HepG2 (cell line): Measurements from ENCODE around the gene RASAL3. TPM values are rescaled to one million over a fixed set of nuclear protein-coding genes. Genes with fewer than 3 reads are reported as not detected.
A peak's percentile ranks its signal among the peaks of the same experiment; 100 is the strongest.

Source experiments
- ARHGAP35 ChIP-seq: sonication (generic); formaldehyde crosslinking; IDR thresholded peaks from 2 replicates; pipeline ENCODE4 v1.9.0; 2022; ENCODE audit warnings: mild to moderate bottlenecking, inconsistent platforms, moderate library complexity, missing genetic modification reagents, borderline replicate concordance
- ATRX ChIP-seq: sonication (generic); formaldehyde crosslinking; IDR thresholded peaks from 2 replicates; pipeline ENCODE4 v1.4.0; 2020; ENCODE audit warnings: missing genetic modification reagents, borderline replicate concordance
- CENPX ChIP-seq: sonication (generic); formaldehyde crosslinking; IDR thresholded peaks from 2 replicates; pipeline ENCODE4 v1.9.0; 2021; ENCODE audit warnings: mild to moderate bottlenecking, missing genetic modification reagents, moderate library complexity
- DNMT3B ChIP-seq: conservative IDR thresholded peaks from 2 replicates; pipeline ENCODE4 v1.6.1; 2016; ENCODE audit warnings: missing biosample characterization, control low read depth
- HCFC1 ChIP-seq: fragments of 150-350 bp; IDR thresholded peaks from 2 replicates; pipeline ENCODE4 v1.6.1; 2014; ENCODE audit warnings: low read depth, low read length
- HMG20A ChIP-seq: IDR thresholded peaks from 2 replicates; pipeline ENCODE4 v1.6.1; 2016; ENCODE audit warnings: borderline replicate concordance
- LCORL ChIP-seq, 2 experiments: fragments of 450-650 bp in 1 of 2; sonication (generic) in 1 of 2; formaldehyde crosslinking in 1 of 2; IDR thresholded peaks; 2 replicates each; pipeline versions ENCODE4 v1.5.0 to v1.6.1; 2017 to 2020; ENCODE audit warnings: antibody characterized with exemption in 1 of 2, missing genetic modification reagents in 1 of 2
- MYNN ChIP-seq: sonication (generic); formaldehyde crosslinking; IDR thresholded peaks from 2 replicates; pipeline ENCODE4 v1.4.0; 2020; ENCODE audit warnings: mild to moderate bottlenecking, low read depth, missing genetic modification reagents
- NR2F1 ChIP-seq, 2 experiments: fragments of 450-650 bp in 1 of 2; formaldehyde crosslinking in 1 of 2; IDR thresholded peaks; 2 replicates each; pipeline versions ENCODE4 v1.5.0 to v1.6.1; 2016 to 2020; ENCODE audit warnings: mild to moderate bottlenecking in 1 of 2, missing compliant biosample characterization in 1 of 2, missing genetic modification reagents in 1 of 2, moderate library complexity in 1 of 2
- PAXIP1 ChIP-seq: sonication (generic); formaldehyde crosslinking; conservative IDR thresholded peaks from 2 replicates; pipeline ENCODE4 v1.4.0; 2020; ENCODE audit warnings: mild to moderate bottlenecking, missing genetic modification reagents, moderate library complexity
- PITX1 ChIP-seq: sonication (generic); formaldehyde crosslinking; IDR thresholded peaks from 2 replicates; pipeline ENCODE4 v1.5.1; 2020; ENCODE audit warnings: mild to moderate bottlenecking, missing genetic modification reagents
- PPARG ChIP-seq: conservative IDR thresholded peaks from 2 replicates; pipeline ENCODE4 v1.6.1; 2016; ENCODE audit warnings: missing biosample characterization, missing genetic modification reagents
- REST ChIP-seq, 2 experiments: IDR thresholded peaks; 2 replicates each; pipeline ENCODE4 v1.6.1; 2011 to 2012; ENCODE audit warnings: low read length in 2 of 2, borderline replicate concordance in 1 of 2, low read depth in 1 of 2, mild to moderate bottlenecking in 1 of 2, moderate library complexity in 1 of 2
- REXO4 ChIP-seq: sonication (generic); formaldehyde crosslinking; IDR thresholded peaks from 2 replicates; pipeline ENCODE4 v1.8.0; 2022; ENCODE audit warnings: missing genetic modification reagents, mild to moderate bottlenecking, borderline replicate concordance
- SALL1 ChIP-seq: sonication (generic); formaldehyde crosslinking; IDR thresholded peaks from 2 replicates; pipeline ENCODE4 v1.8.0; 2022; ENCODE audit warnings: mild to moderate bottlenecking, missing genetic modification reagents
- SOX6 ChIP-seq, 2 experiments: fragments of 450-650 bp in 1 of 2; sonication (generic) in 1 of 2; formaldehyde crosslinking in 1 of 2; IDR thresholded peaks; 2 replicates each; pipeline versions ENCODE4 v1.4.0 to v1.6.1; 2017 to 2020; ENCODE audit warnings: antibody characterized with exemption in 1 of 2, mild to moderate bottlenecking in 1 of 2, missing genetic modification reagents in 1 of 2
- TBX2 ChIP-seq: sonication (generic); formaldehyde crosslinking; IDR thresholded peaks from 2 replicates; pipeline ENCODE4 v1.5.0; 2020; ENCODE audit warnings: missing genetic modification reagents, mild to moderate bottlenecking, borderline replicate concordance
- TEAD2 ChIP-seq: sonication (generic); formaldehyde crosslinking; IDR thresholded peaks from 2 replicates; pipeline ENCODE4 v1.9.0; 2021; ENCODE audit warnings: missing genetic modification reagents
- XBP1 ChIP-seq: sonication (generic); formaldehyde crosslinking; IDR thresholded peaks from 2 replicates; pipeline ENCODE4 v1.5.0; 2020; ENCODE audit warnings: missing genetic modification reagents
- ZNF460 ChIP-seq: sonication (generic); formaldehyde crosslinking; IDR thresholded peaks from 2 replicates; pipeline ENCODE4 v1.5.1; 2020; ENCODE audit warnings: missing genetic modification reagents, mild to moderate bottlenecking, borderline replicate concordance
- ZNF496 ChIP-seq: sonication (generic); formaldehyde crosslinking; IDR thresholded peaks from 2 replicates; pipeline ENCODE4 v1.8.1; 2023; ENCODE audit warnings: mild to moderate bottlenecking, moderate library complexity, missing genetic modification reagents; ENCODE audit not compliant: insufficient replicate concordance
- ZSCAN12 ChIP-seq: sonication (generic); formaldehyde crosslinking; IDR thresholded peaks from 2 replicates; pipeline ENCODE4 v1.9.0; 2021; ENCODE audit warnings: mild to moderate bottlenecking, missing genetic modification reagents
- polyA plus RNA-seq, 8 experiments: library from polyadenylated mRNA; depleted of rRNA in 3 of 8; stranded (reverse) in 7 of 8; unstranded in 1 of 8; fragments of >200 nt; fragmentation: Illumina TruSeq in 4 of 8; extraction: Trizol in 4 of 8; gene quantifications; 2 replicates each; pipeline versions ENCODE4 v1.2.1 to v1.2.3, GENCODE V29; 2011 to 2016; ENCODE audit warnings: low read depth in 4 of 8, missing spikeins in 1 of 8, mixed read lengths in 1 of 8; ENCODE audit not compliant: insufficient read depth in 1 of 8
- total RNA-seq, 5 experiments: library from RNA; depleted of rRNA; stranded (reverse); fragments of >200 nt; fragmentation: Illumina TruSeq; extraction: Trizol; gene quantifications; 2 replicates each; pipeline ENCODE4 v1.2.3, GENCODE V29; 2016; ENCODE audit warnings: low read depth in 1 of 5

Gene RASAL3
- total and polyA plus RNA-seq, 2 of the 13 experiments (the other 11 are each of a cell fraction or from before 2014, with no cell fraction given): not detected

GRCh38 chr19:15468675-15469512, 4.5 kb upstream of the RASAL3 start (continued):
- TF ChIP-seq PAXIP1 (peak; percentile 65), TEAD2 (CRISPR knock-in tag) (no peak), REST (IDR thresholded peaks at IDR 0.05; ENCODE audit: borderline replicate concordance in 1 of 2, low read depth in 1 of 2, low read length in 2 of 2) (0 out of 4 replicates have a peak, but pooled peaks of 1 of the 2 experiments have one; percentile 48), CENPX (CRISPR knock-in tag) (no peak), REXO4 (CRISPR knock-in tag) (no peak), ZNF496 (CRISPR knock-in tag) (no peak), PITX1 (CRISPR knock-in tag) (peak; percentile 92), PPARG (peak; percentile 34; the same call in 1 of the 2 replicates), MYNN (CRISPR knock-in tag) (no peak), SOX6 (IDR thresholded peaks at IDR 0.05) (no peak), SOX6 (CRISPR knock-in tag; IDR thresholded peaks at IDR 0.05) (peak; percentile 68), LCORL (IDR thresholded peaks at IDR 0.05) (no peak), LCORL (CRISPR knock-in tag; IDR thresholded peaks at IDR 0.05) (0 out of 2 replicates have a peak, but pooled peaks have one; percentile 31), NR2F1 (CRISPR knock-in tag; IDR thresholded peaks at IDR 0.05) (peak; percentile 89 to 97), DNMT3B (CRISPR knock-in tag) (no peak), TBX2 (CRISPR knock-in tag) (no peak), ATRX (no peak), HCFC1 (no peak), ZSCAN12 (CRISPR knock-in tag) (no peak), XBP1 (CRISPR knock-in tag) (no peak), ARHGAP35 (CRISPR knock-in tag) (no peak), HMG20A (CRISPR knock-in tag) (0 out of 2 replicates have a peak, but pooled peaks have one; percentile 28), SALL1 (CRISPR knock-in tag) (peak; percentile 73), ZNF460 (peak; percentile 17; the same call in 1 of the 2 replicates)
